H1 (cell line): ENCODE results near the gene NUP50. TPM values are rescaled to one million over a fixed set of nuclear protein-coding genes. Genes with fewer than 3 reads are reported as not detected.

Experiments used
- CTCF ChIA-PET: fragments of 300-600 bp; sonication (Branson Sonifier 250); formaldehyde crosslinking; loops from one replicate; lab custom pipeline; 2021; ENCODE audit not compliant: partially characterized antibody; lab: Charles Lee
- POLR2A ChIA-PET: fragments of 300-600 bp; sonication (Branson Sonifier 250); formaldehyde crosslinking; loops from one replicate; lab custom pipeline; 2021; ENCODE audit warnings: inconsistent platforms; ENCODE audit not compliant: partially characterized antibody; lab: Charles Lee
- DNase-seq, 2 experiments: peaks; one replicate each; pipeline versions ENCODE4 v3.0.0 to v3.0.0-alpha.2; 2010 to 2022; ENCODE audit warnings: low spot score in 2 of 2, low read depth in 1 of 2, mixed read lengths in 1 of 2
- FAIRE-seq: peaks from 2 replicates; lab custom pipeline; 2011; peaks lifted over from hg19 to GRCh38; lab: Jason Lieb, UNC
- H2AFZ ChIP-seq: 2 replicates; pipeline ENCODE4 v1.8.1; 2012; ENCODE audit warnings: low read length, inconsistent platforms
- H2AK5ac ChIP-seq: 2 replicates; pipeline ENCODE4 v1.6.1; 2013; ENCODE audit warnings: low read depth, low read length
- H2BK120ac ChIP-seq: replicated peaks from 2 replicates; pipeline ENCODE3; 2013; ENCODE audit warnings: low read depth, low read length, inconsistent platforms
- H2BK12ac ChIP-seq: 2 replicates; pipeline ENCODE4 v1.6.1; 2013; ENCODE audit warnings: low read depth, low read length
- H2BK15ac ChIP-seq: 2 replicates; pipeline ENCODE4 v1.6.1; 2013; ENCODE audit warnings: low read length
- H2BK20ac ChIP-seq: 2 replicates; pipeline ENCODE4 v1.6.1; 2013; ENCODE audit warnings: low read length
- H2BK5ac ChIP-seq: 2 replicates; pipeline ENCODE4 v1.6.1; 2013; ENCODE audit warnings: low read depth, low read length
- H3K14ac ChIP-seq: 2 replicates; pipeline ENCODE4 v1.6.1; 2013; ENCODE audit warnings: inconsistent platforms; ENCODE audit not compliant: insufficient read length
- H3K18ac ChIP-seq: 2 replicates; pipeline ENCODE4 v1.6.1; 2013; ENCODE audit warnings: low read length; ENCODE audit errors: extremely low read depth
- H3K23ac ChIP-seq: 2 replicates; pipeline ENCODE4 v1.6.1; 2013; ENCODE audit warnings: inconsistent platforms; ENCODE audit not compliant: insufficient read length
- H3K23me2 ChIP-seq: 2 replicates; pipeline ENCODE4 v1.6.1; 2013; ENCODE audit warnings: low read depth, low read length
- H3K27ac ChIP-seq: 2 replicates; pipeline ENCODE4 v1.6.1; 2011; ENCODE audit warnings: low read depth, low read length, inconsistent platforms
- H3K27me3 ChIP-seq, 4 experiments: replicated peaks in 1 of 4; 1 replicate in 1 of 4; 2 replicates in 3 of 4; pipeline versions ENCODE4 v1.6.1 to v1.8.1; 2011 to 2013; ENCODE audit warnings: low read length in 3 of 4, mild to moderate bottlenecking in 3 of 4, inconsistent platforms in 2 of 4, mixed read lengths in 2 of 4, moderate library complexity in 1 of 4; ENCODE audit not compliant: control insufficient read depth in 3 of 4, insufficient read depth in 3 of 4; ENCODE audit errors: extremely low read depth in 1 of 4
- H3K36me3 ChIP-seq, 4 experiments: 2 replicates each; pipeline versions ENCODE4 v1.6.1 to v1.8.1; 2011 to 2013; ENCODE audit warnings: mild to moderate bottlenecking in 4 of 4, low read length in 3 of 4, moderate library complexity in 2 of 4, control low read depth in 1 of 4, inconsistent platforms in 1 of 4; ENCODE audit not compliant: insufficient read depth in 4 of 4, control insufficient read depth in 2 of 4
- H3K4ac ChIP-seq: replicated peaks from 2 replicates; pipeline ENCODE3; 2013; ENCODE audit warnings: low read length, low read depth, mixed read lengths, inconsistent platforms; ENCODE audit not compliant: insufficient read length
- H3K4me1 ChIP-seq, 4 experiments: replicated peaks in 1 of 4; 1 replicate in 1 of 4; 2 replicates in 3 of 4; pipeline versions ENCODE4 v1.6.1 to v1.8.1; 2011 to 2013; ENCODE audit warnings: low read length in 3 of 4, inconsistent platforms in 2 of 4, mixed read lengths in 1 of 4; ENCODE audit not compliant: insufficient read depth in 4 of 4, control insufficient read depth in 3 of 4
- H3K4me2 ChIP-seq, 2 experiments: 2 replicates each; pipeline versions ENCODE4 v1.6.1 to v1.8.1; 2011 to 2013; ENCODE audit warnings: low read depth in 2 of 2, low read length in 2 of 2, control low read depth in 1 of 2, inconsistent platforms in 1 of 2, mild to moderate bottlenecking in 1 of 2; ENCODE audit not compliant: insufficient read depth in 1 of 2
- H3K4me3 ChIP-seq, 4 experiments: fragments of 200-600, 300-600 bp in 1 of 4; sonication (generic), shearing (Covaris generic), sonication (Bioruptor Twin) in 1 of 4; 2 replicates each; pipeline versions ENCODE4 v1.5.1 to v1.8.1; 2011 to 2016; ENCODE audit warnings: low read length in 4 of 4, low read depth in 3 of 4, control low read depth in 2 of 4, inconsistent platforms in 2 of 4, mild to moderate bottlenecking in 2 of 4, mixed read lengths in 1 of 4, moderate library complexity in 1 of 4; ENCODE audit not compliant: insufficient read depth in 2 of 4; ENCODE audit errors: extremely low read depth in 1 of 4
- H3K56ac ChIP-seq: replicated peaks from 2 replicates; pipeline ENCODE3; 2013; ENCODE audit warnings: low read depth, mild to moderate bottlenecking, mixed read lengths, low read length, inconsistent platforms; ENCODE audit not compliant: insufficient read length
- H3K79me1 ChIP-seq: 2 replicates; pipeline ENCODE4 v1.6.1; 2013; ENCODE audit warnings: low read depth, low read length, control low read depth
- H3K79me2 ChIP-seq, 2 experiments: 2 replicates each; pipeline versions ENCODE4 v1.6.1 to v1.8.1; 2012 to 2013; ENCODE audit warnings: low read length in 2 of 2, mild to moderate bottlenecking in 2 of 2, inconsistent platforms in 1 of 2; ENCODE audit not compliant: insufficient read depth in 2 of 2, control insufficient read depth in 1 of 2
- H3K9ac ChIP-seq, 4 experiments: replicated peaks in 1 of 4; 1 replicate in 1 of 4; 2 replicates in 3 of 4; pipeline versions ENCODE4 v1.6.1 to v1.8.1; 2011 to 2013; ENCODE audit warnings: low read depth in 3 of 4, low read length in 3 of 4, control low read depth in 2 of 4, mild to moderate bottlenecking in 2 of 4, moderate library complexity in 2 of 4, inconsistent platforms in 1 of 4; ENCODE audit errors: extremely low read depth in 1 of 4
- H3K9me3 ChIP-seq, 2 experiments: 2 replicates each; pipeline versions ENCODE4 v1.6.1 to v1.8.1; 2012 to 2013; ENCODE audit warnings: mild to moderate bottlenecking in 2 of 2, moderate library complexity in 2 of 2, control low read depth in 1 of 2, inconsistent platforms in 1 of 2, low read depth in 1 of 2, low read length in 1 of 2, mixed read lengths in 1 of 2; ENCODE audit not compliant: insufficient read depth in 2 of 2
- H4K20me1 ChIP-seq, 2 experiments: replicated peaks in 1 of 2; 2 replicates each; pipeline versions ENCODE3 to v1.8.1; 2011 to 2013; ENCODE audit warnings: inconsistent platforms in 2 of 2, low read length in 2 of 2, mild to moderate bottlenecking in 1 of 2; ENCODE audit not compliant: insufficient read depth in 2 of 2, control insufficient read depth in 1 of 2
- H4K5ac ChIP-seq: 2 replicates; pipeline ENCODE4 v1.6.1; 2013; ENCODE audit warnings: low read length, low read depth, mixed read lengths, inconsistent platforms; ENCODE audit not compliant: insufficient read length
- H4K8ac ChIP-seq: 2 replicates; pipeline ENCODE4 v1.8.0; 2013; ENCODE audit warnings: mild to moderate bottlenecking, moderate library complexity, low read length, inconsistent platforms; ENCODE audit not compliant: insufficient read depth; ENCODE audit errors: extremely low read depth
- H4K91ac ChIP-seq: replicated peaks from 2 replicates; pipeline ENCODE3; 2013; ENCODE audit warnings: low read length, mixed read lengths, inconsistent platforms; ENCODE audit not compliant: insufficient read length
- CBX8 ChIP-seq: fragments of 300-800, 300-1000 bp; sonication (generic); IDR thresholded peaks from 2 replicates; pipeline ENCODE4 v1.7.1; 2016; ENCODE audit warnings: low read depth, low read length, borderline replicate concordance
- POLR2AphosphoS5 ChIP-seq: IDR thresholded peaks from 2 replicates; pipeline ENCODE4 v1.6.1; 2011; ENCODE audit warnings: low read depth, low read length
- POU5F1 ChIP-seq: IDR thresholded peaks from 2 replicates; pipeline ENCODE4 v1.6.1; 2011; ENCODE audit warnings: low read depth, mild to moderate bottlenecking, low read length, moderate library complexity
- RXRA ChIP-seq: IDR thresholded peaks from 2 replicates; pipeline ENCODE4 v1.6.1; 2011; ENCODE audit warnings: low read depth, mild to moderate bottlenecking, low read length, moderate library complexity; ENCODE audit not compliant: insufficient read depth
- SIRT6 ChIP-seq: IDR thresholded peaks from one replicate; pipeline ENCODE4 v1.7.1; 2012; ENCODE audit warnings: low read length, inconsistent platforms
- TEAD4 ChIP-seq: IDR thresholded peaks from 2 replicates; pipeline ENCODE4 v1.6.1; 2012; ENCODE audit warnings: low read depth, low read length, inconsistent platforms, mixed read lengths
- YY1 ChIP-seq: IDR thresholded peaks from 2 replicates; pipeline ENCODE4 v1.6.1; 2011; ENCODE audit warnings: low read depth, mild to moderate bottlenecking, low read length
- WGBS, 2 experiments: shearing (Covaris generic) in 1 of 2; methylation state at CpG; one replicate each; pipeline versions ENCODE4 v1.1.6 to v1.1.7; 2013 to 2015; ENCODE audit warnings: low lambda C conversion rate in 2 of 2, mixed read lengths in 2 of 2, inconsistent platforms in 1 of 2, low coverage in 1 of 2, missing lambda C conversion rate in 1 of 2; ENCODE audit not compliant: insufficient replicate concordance in 2 of 2, insufficient coverage in 1 of 2, insufficient read length in 1 of 2; ENCODE audit errors: extremely low coverage in 1 of 2, missing lambda C conversion rate in 1 of 2; 5-methylcytosine and 5-hydroxymethylcytosine counted together
- polyA plus RNA-seq, 7 experiments: library from polyadenylated mRNA; depleted of rRNA in 3 of 7; stranded (reverse) in 5 of 7; unstranded in 2 of 7; fragments of >200 nt in 5 of 7; fragments of 200-250 nt in 2 of 7; gene quantifications; 1 replicate in 5 of 7; 2 replicates in 1 of 7; 4 replicates in 1 of 7; pipeline versions ENCODE4 v1.2.1 to v1.2.3, GENCODE V29; 2011 to 2013; ENCODE audit warnings: missing spikeins in 2 of 7, mixed read lengths in 2 of 7
- total RNA-seq: library from RNA; stranded (reverse); fragmentation: NEBNext Ultra II Directional; extraction: Animal tissue kit (Norgen Biotek cat#: 25700); gene quantifications from 2 replicates; pipeline ENCODE4 v1.2.1, GENCODE V29; 2021
- TF ChIP-seq, protein P1 (sequence below), 3 experiments: IDR thresholded peaks; 1 replicate in 2 of 3; 2 replicates in 1 of 3; pipeline versions ENCODE4 v1.5.1 to v1.6.1; 2011; ENCODE audit warnings: low read length in 3 of 3, mild to moderate bottlenecking in 3 of 3, inconsistent platforms in 2 of 3, low read depth in 1 of 3, moderate library complexity in 1 of 3; ENCODE audit not compliant: insufficient read depth in 1 of 3; ENCODE audit errors: control extremely low read depth in 1 of 3
- TF ChIP-seq, protein P2 (sequence below): IDR thresholded peaks from 2 replicates; pipeline ENCODE4 v1.6.1; 2012; ENCODE audit warnings: low read length, inconsistent platforms

NUP50 gene
- total and polyA plus RNA-seq, 2 of the 8 experiments (the other 6 are each of a cell fraction or from before 2014, with no cell fraction given), result 20.0 to 112 TPM

DNA sequence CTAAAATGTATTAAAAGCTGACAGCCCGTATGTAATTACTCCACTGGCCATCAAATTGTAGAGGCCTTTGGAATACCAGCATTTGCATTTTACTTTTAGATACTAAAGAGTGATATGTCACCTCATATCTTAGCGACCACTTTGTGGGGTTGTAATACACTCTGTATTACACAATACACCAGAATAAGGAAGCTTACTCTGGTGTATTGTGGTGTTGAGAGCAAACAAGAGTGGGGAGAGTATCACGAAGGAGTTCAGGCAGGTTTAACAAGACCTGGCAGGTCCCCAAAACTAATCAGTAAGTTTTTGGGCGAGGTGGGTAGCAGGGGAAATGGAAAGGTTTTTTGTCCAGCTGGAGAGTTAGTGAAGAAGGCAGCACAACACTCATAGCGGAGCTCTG is 3.2 kb downstream of the NUP50 start:
- H4K91ac ChIP-seq, result no peak overlapping the region
- peaks cover 10% of the 10 kb centered on the region for H3K23me2 ChIP-seq
- no peak overlapping the region for H2AK5ac ChIP-seq
- H2AFZ ChIP-seq, result no peak overlapping the region
- no peak overlapping the region for H4K5ac ChIP-seq
- WGBS, 2 experiments, result 89% methylated on average over 5 of the region's 5 CpGs; no CpG with 5 or more reads in 1 of the 2 experiments
- TF ChIP-seq SIRT6, result no peak
- no peak for TF ChIP-seq POU5F1
- TF ChIP-seq TEAD4, result no peak
- TF ChIP-seq CBX8, result no peak
- TF ChIP-seq, protein P1, sequence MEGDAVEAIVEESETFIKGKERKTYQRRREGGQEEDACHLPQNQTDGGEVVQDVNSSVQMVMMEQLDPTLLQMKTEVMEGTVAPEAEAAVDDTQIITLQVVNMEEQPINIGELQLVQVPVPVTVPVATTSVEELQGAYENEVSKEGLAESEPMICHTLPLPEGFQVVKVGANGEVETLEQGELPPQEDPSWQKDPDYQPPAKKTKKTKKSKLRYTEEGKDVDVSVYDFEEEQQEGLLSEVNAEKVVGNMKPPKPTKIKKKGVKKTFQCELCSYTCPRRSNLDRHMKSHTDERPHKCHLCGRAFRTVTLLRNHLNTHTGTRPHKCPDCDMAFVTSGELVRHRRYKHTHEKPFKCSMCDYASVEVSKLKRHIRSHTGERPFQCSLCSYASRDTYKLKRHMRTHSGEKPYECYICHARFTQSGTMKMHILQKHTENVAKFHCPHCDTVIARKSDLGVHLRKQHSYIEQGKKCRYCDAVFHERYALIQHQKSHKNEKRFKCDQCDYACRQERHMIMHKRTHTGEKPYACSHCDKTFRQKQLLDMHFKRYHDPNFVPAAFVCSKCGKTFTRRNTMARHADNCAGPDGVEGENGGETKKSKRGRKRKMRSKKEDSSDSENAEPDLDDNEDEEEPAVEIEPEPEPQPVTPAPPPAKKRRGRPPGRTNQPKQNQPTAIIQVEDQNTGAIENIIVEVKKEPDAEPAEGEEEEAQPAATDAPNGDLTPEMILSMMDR (IDR thresholded peaks at IDR 0.05; ENCODE audit: control extremely low read depth in 1 of 3, insufficient read depth in 1 of 3, low read depth in 1 of 3, low read length in 3 of 3), result no peak
- TF ChIP-seq POLR2AphosphoS5, result no peak
- no peak for TF ChIP-seq YY1
- TF ChIP-seq RXRA, result no peak
- TF ChIP-seq, protein P2, sequence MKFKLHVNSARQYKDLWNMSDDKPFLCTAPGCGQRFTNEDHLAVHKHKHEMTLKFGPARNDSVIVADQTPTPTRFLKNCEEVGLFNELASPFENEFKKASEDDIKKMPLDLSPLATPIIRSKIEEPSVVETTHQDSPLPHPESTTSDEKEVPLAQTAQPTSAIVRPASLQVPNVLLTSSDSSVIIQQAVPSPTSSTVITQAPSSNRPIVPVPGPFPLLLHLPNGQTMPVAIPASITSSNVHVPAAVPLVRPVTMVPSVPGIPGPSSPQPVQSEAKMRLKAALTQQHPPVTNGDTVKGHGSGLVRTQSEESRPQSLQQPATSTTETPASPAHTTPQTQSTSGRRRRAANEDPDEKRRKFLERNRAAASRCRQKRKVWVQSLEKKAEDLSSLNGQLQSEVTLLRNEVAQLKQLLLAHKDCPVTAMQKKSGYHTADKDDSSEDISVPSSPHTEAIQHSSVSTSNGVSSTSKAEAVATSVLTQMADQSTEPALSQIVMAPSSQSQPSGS, result no peak
- TF ChIP-seq, all 59 proteins: peak for 0
- Histone ChIP-seq H3K27ac (no peak overlapping the region), H2BK12ac (no peak overlapping the region), H3K4me2 (no peak overlapping the region), H2BK20ac (no peak overlapping the region), H3K36me3 (peaks cover 15 to 44% (median 31%) of the 10 kb centered on the region in 4 experiments), H3K4me3 (no peak overlapping the region), H3K23ac (no peak overlapping the region), H3K27me3 (no peaks in the 10 kb centered on the region), H3K14ac (no peak overlapping the region), H3K18ac (no peak overlapping the region), H3K4ac (no peak overlapping the region), H3K4me1 (peaks cover 0 to 5% (median 2%) of the 10 kb centered on the region in 4 experiments; a peak in 4 of 7 replicates), H2BK15ac (no peak overlapping the region), H4K20me1 (peaks cover 7 to 8% of the 10 kb centered on the region in 2 experiments), H3K79me1 (peaks cover 2% of the 10 kb centered on the region), H3K9ac (no peak overlapping the region), H3K9me3 (no peaks in the 10 kb centered on the region), H3K79me2 (peaks cover 10 to 74% of the 10 kb centered on the region in 2 experiments), H2BK5ac (no peak overlapping the region), H4K8ac (no peak overlapping the region), H3K56ac (no peak overlapping the region), H2BK120ac (no peak overlapping the region)
- DNase-seq, result no peak
- ChIA-PET CTCF (interaction anchor here (0.6 kb wide), 1 partner anchor 590 kb away, joined by 4 read pairs; no protein-coding TSS in a partner anchor), POLR2A (interaction anchor here (0.6 to 1.1 kb wide), 4 partner anchors 9 to 347 kb away, joined by 3 to 5 read pairs (median 3); no protein-coding TSS in a partner anchor)
- FAIRE-seq, result no peak
